DMS 273 (cell line): ENCODE results near the gene E2F8.

ENCODE experiments used
- DNase-seq: peaks from one replicate; lab custom pipeline; 2025; ENCODE audit not compliant: unreplicated experiment; lab: John Stamatoyannopoulos, UW

The E2F8 gene

DNA sequence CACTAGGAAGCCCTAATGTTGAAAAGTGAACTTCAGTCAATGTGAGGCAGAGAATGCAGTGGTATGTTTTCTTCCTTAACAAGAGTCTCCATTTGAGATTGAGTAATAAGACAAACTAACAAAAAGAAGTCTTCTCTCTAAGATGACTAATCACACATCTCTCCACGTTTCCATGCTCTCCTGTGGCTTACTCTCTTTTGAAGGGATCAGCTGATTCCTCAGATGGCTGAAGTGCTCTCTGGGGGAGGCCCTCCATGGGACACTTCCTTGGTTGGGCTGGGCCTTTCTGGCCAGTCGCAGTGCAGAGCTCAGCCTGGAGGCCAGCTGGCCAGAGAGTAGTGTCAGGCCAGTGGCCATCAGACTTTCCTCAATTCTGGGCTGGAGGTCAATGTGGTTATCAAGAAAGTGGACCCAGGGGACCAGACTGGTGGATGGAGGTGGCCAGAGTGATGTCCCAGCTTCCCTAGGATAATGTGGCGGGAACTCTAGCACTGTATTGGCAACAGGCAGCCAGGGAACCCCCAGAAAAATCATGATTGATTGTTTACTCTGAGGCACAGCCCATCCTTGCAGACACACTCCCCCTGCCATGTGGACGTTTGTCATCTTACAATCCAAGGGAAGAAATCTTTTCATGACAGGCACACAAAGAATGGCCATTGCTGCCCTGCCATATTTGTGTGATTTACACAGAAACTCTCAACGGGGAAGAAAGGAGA, 53.5 kb downstream of the E2F8 start:
- no peak for DNase-seq

- no peak for DNase-seq
Observed at GRCh38 chr11:19185516-19186052, 55.2 kb downstream of the E2F8 start.

- no peak for DNase-seq
Observed at GRCh38 chr11:19185036-19185435, 55.7 kb downstream of the E2F8 start.

GRCh38 chr11:19183646-19184045, 57.1 kb downstream of the E2F8 start:
- DNase-seq = no peak

DNA sequence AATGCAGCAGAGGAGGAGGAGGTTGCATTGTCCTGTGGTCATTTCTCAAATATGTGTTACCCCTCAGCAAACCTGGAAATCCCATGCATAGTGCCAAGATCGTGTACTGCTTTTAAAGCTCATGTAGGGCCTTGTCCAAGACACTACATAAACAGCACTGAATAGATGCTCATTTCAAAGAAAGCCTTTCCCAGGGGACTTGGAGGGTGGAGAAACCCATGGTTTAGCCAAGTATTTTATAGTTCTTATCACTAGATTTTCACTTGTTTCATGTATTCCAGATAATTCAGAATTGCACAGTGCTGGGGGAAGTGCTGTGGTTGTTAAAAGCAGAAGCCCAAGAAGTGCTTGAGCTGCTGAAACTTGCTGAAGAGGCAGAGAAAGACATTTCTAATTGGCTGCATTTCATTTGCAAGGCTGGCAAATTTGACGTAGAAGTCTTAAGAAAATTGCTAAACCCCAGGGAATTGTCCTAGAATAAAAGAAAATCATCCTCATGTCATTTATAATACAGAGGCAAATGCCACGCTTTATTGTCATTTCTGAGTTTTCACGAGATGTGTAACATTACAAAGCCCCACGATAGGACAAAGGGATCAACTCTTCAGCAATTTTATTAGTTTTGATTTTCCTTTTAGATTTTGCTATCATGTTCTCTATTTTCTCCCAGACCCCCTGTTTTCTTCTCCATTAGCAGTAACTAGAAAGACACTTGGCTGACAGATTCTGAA, 59.0 kb downstream of the E2F8 start:
- DNase-seq = no peak

DNA sequence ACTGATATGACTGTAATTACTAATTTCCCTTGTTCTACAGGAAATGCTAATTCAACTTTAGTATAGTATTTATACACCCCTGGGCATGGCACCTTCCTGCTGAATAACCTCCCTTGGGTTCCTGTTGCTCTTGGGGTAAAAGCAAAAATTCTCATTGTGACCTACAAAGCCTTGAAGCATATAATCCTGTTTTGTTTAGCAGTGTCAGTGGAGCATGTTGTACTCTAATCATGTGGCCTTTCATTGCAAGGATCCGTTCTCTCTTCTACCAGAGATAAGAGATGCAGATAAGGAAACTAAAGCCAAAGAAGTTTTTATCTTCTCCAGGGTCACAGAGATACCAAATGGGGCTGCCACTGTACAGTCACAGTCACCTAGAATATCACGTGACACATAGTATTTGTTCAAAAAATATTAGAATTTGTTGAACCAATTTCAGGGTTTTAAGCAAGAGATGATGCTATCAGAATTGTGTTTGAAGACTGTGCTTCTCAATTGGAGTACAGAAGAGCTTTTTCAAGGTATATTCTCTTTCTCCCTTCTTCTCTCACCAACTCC, 64.0 kb downstream of the E2F8 start:
- no peak for DNase-seq
